ENCODE measurements around the gene TNS4. TPM values are rescaled to one million over a fixed set of nuclear protein-coding genes. Genes with fewer than 3 reads are reported as not detected.

TNS4 gene
- total and polyA plus RNA-seq, 12 donors = 0.01 to 0.62 TPM; not detected in 10

GRCh38 chr17:40499551-40500189 lies 1.8 kb downstream of the TNS4 start:
- H3K27ac ChIP-seq = peak overlapping the region in 7 of 10 donors; percentile 31 to 74 (median 64)
- peak; percentile 93 to 98 (median 96) for ATAC-seq
- WGBS, 2 donors = 12 to 16% methylated on average over 17 of the region's 17 CpGs
- TF ChIP-seq CTCF (IDR thresholded peaks at IDR 0.05) = peak in 4 of 9 donors; percentile 22 to 39 (median 31)
- H3K4me3 ChIP-seq = peak overlapping the region in 1 of 10 donors; percentile 1
- peak; percentile 90 for DNase-seq
- H3K27me3 ChIP-seq = peaks cover 0 to 13% (median 0%) of the 10 kb centered on the region in 7 donors
- no peaks in the 10 kb centered on the region for H3K36me3 ChIP-seq
- intact Hi-C loops (cut with DNase I) = loop anchor here in 1 of 10 donors (2.0 kb wide), 1 partner anchor 33 kb away; no protein-coding TSS in a partner anchor
- peaks cover 10 to 29% (median 19%) of the 10 kb centered on the region in 9 donors for H3K4me1 ChIP-seq
- peaks cover 0 to 12% (median 0%) of the 10 kb centered on the region in 11 donors for H3K9me3 ChIP-seq

- 73 to 77% methylated on average over 9 of the region's 9 CpGs for WGBS, 2 donors
- ATAC-seq = no peak
- intact Hi-C loops (cut with DNase I) = loop anchor here in 1 of 10 donors (2.0 kb wide), 1 partner anchor 34 kb away; no protein-coding TSS in a partner anchor
Measured at GRCh38 chr17:40498281-40499084, 2.9 kb downstream of the TNS4 start.

GRCh38 chr17:40497695-40498094 lies 3.7 kb downstream of the TNS4 start:
- Histone ChIP-seq H3K4me3 (no peak overlapping the region), H3K36me3 (no peaks in the 10 kb centered on the region), H3K27ac (peak overlapping the region in 1 of 10 donors; percentile 41), H3K4me1 (peaks cover 10 to 29% (median 19%) of the 10 kb centered on the region in 9 donors), H3K9me3 (no peaks in the 10 kb centered on the region), H3K27me3 (peaks cover 0 to 13% (median 0%) of the 10 kb centered on the region in 7 donors)
- DNase-seq = no peak
- 89 to 94% methylated on average over 2 of the region's 2 CpGs for WGBS, 2 donors
- no peak for ATAC-seq
- intact Hi-C loops (cut with DNase I) = loop anchor here in 1 of 10 donors (2.0 kb wide), 1 partner anchor 35 kb away; no protein-coding TSS in a partner anchor
- TF ChIP-seq CTCF (IDR thresholded peaks at IDR 0.05) = no peak

More at GRCh38 chr17:40498281-40499084, 2.9 kb downstream of the TNS4 start:
- peak overlapping the region in 6 of 10 donors; percentile 34 to 74 (median 46) for H3K27ac ChIP-seq
- peaks cover 10 to 29% (median 19%) of the 10 kb centered on the region in 9 donors for H3K4me1 ChIP-seq
- no peak for TF ChIP-seq CTCF (IDR thresholded peaks at IDR 0.05)
- H3K9me3 ChIP-seq = peaks cover 0 to 6% (median 0%) of the 10 kb centered on the region in 11 donors
- DNase-seq = no peak
- peaks cover 0 to 13% (median 0%) of the 10 kb centered on the region in 7 donors for H3K27me3 ChIP-seq
- no peak overlapping the region for H3K4me3 ChIP-seq
- H3K36me3 ChIP-seq = no peaks in the 10 kb centered on the region
